Brain microvascular endothelial cell (primary cell): ENCODE measurements around the gene COL23A1.

ENCODE experiments used
- DNase-seq: peaks from one replicate; pipeline ENCODE4 v3.0.0-alpha.2; 2020
- H3K27ac ChIP-seq: fragments of 250-450 bp; sonication (Bioruptor Pico); 2 replicates; pipeline ENCODE4 v1.5.1; 2020; ENCODE audit warnings: mild to moderate bottlenecking, moderate library complexity
- H3K27me3 ChIP-seq: fragments of 250-450 bp; sonication (Bioruptor Pico); replicated peaks from 2 replicates; pipeline ENCODE4 v1.5.1; 2020; ENCODE audit warnings: mild to moderate bottlenecking
- H3K36me3 ChIP-seq: fragments of 250-450 bp; sonication (Bioruptor Pico); replicated peaks from 2 replicates; pipeline ENCODE4 v1.5.1; 2020; ENCODE audit warnings: mild to moderate bottlenecking
- H3K4me3 ChIP-seq: 2 replicates; pipeline ENCODE4 v1.5.1; 2011; ENCODE audit warnings: low read depth, mild to moderate bottlenecking, control low read depth, low read length, moderate library complexity
- CTCF ChIP-seq: IDR thresholded peaks from 2 replicates; pipeline ENCODE4 v1.5.1; 2011; ENCODE audit warnings: low read depth, mild to moderate bottlenecking, moderate library complexity, low read length, control low read depth, inconsistent platforms; ENCODE audit errors: missing control alignments
- in situ Hi-C: cut with HindIII; loops from 2 replicates; pipeline ENCODE4 v1.10.0; 2017; ENCODE audit warnings: low sequenced_read_pairs, low pct_ligation_motif_present

The COL23A1 gene

GRCh38 chr5:178455480-178455835 is 134.7 kb downstream of the COL23A1 start:
- no peak overlapping the region for H3K4me3 ChIP-seq
- no peaks in the 10 kb centered on the region for H3K27me3 ChIP-seq
- no peak overlapping the region for H3K27ac ChIP-seq
- no peak for TF ChIP-seq CTCF
- DNase-seq, result no peak
- H3K36me3 ChIP-seq, result no peaks in the 10 kb centered on the region
- in situ Hi-C loops, result no loop called here

GRCh38 chr5:178454821-178455479 is 135.2 kb downstream of the COL23A1 start:
- no peak for TF ChIP-seq CTCF

GRCh38 chr5:178454303-178454702 is 135.9 kb downstream of the COL23A1 start:
- no peak for DNase-seq
- in situ Hi-C loops, result no loop called here
- no peak overlapping the region for H3K27ac ChIP-seq
- no peaks in the 10 kb centered on the region for H3K36me3 ChIP-seq
- no peaks in the 10 kb centered on the region for H3K27me3 ChIP-seq
- TF ChIP-seq CTCF, result no peak
- H3K4me3 ChIP-seq, result no peak overlapping the region

More at GRCh38 chr5:178454821-178455479, 135.2 kb downstream of the COL23A1 start:
- in situ Hi-C loops, result no loop called here
- H3K36me3 ChIP-seq, result no peaks in the 10 kb centered on the region
- DNase-seq, result no peak
- no peak overlapping the region for H3K27ac ChIP-seq
- no peaks in the 10 kb centered on the region for H3K27me3 ChIP-seq
- H3K4me3 ChIP-seq, result no peak overlapping the region

- no peak overlapping the region for H3K4me3 ChIP-seq
- peak; percentile 38 for DNase-seq
- no peak for TF ChIP-seq CTCF
- no peak overlapping the region for H3K27ac ChIP-seq
- H3K27me3 ChIP-seq, result no peaks in the 10 kb centered on the region
- in situ Hi-C loops, result no loop called here
- no peaks in the 10 kb centered on the region for H3K36me3 ChIP-seq
These were observed 137.0 kb downstream of the COL23A1 start for GRCh38 chr5:178453224-178453623.

- H3K4me3 ChIP-seq, result no peak overlapping the region
- DNase-seq, result no peak
- H3K27me3 ChIP-seq, result no peaks in the 10 kb centered on the region
- in situ Hi-C loops, result no loop called here
- no peak for TF ChIP-seq CTCF
- H3K27ac ChIP-seq, result no peak overlapping the region
- no peaks in the 10 kb centered on the region for H3K36me3 ChIP-seq
These were observed 139.8 kb downstream of the COL23A1 start for GRCh38 chr5:178450121-178451028.
